AG20443 (cell line): ENCODE results near the gene NCAPD2.
"Not testable (repeated sequence)": the region's sequence is repeated elsewhere in the genome, so short reads cannot be mapped to it uniquely, and the experiment has no call there.

Experiments used
- DNase-seq: peaks from one replicate; pipeline ENCODE4 v3.0.0; 2012; ENCODE audit warnings: low spot score, mixed read lengths

NCAPD2 gene

DNA sequence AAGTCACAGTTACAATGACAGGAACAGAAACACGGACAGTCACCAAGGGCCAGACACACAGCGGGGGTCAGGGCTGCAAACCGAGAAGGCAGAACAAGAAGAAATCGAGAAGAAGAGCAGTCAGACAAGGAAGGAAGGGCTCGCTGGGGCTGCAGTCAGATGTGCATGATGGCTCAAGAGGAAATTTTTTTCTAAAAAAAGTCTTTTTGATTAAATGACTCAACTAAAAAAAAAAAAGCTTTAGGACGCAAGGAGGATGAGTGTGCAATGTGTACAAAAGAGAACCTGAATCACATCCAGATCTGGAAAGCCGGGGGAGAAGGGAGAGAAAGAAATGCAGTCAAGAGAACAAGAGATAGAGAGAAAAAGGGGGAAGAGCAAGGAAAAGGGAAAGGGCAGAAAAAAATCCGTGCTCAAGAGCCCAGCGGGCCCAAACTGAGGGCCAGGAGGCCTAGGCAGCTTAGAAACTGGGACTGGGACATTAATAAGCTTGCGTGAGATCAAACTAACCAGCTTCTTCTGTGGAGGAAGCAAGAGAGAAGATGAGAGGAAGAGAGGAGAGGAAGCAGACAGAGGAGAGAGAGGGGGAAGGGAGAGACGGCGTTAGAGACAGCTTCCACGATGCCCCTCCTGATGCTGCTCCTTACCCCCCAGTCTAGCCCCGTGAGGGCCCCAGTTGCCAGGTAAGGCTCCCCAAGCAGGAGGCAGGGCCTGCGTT is 55.2 kb downstream of the NCAPD2 start:
- peak; percentile 67 for DNase-seq

DNA sequence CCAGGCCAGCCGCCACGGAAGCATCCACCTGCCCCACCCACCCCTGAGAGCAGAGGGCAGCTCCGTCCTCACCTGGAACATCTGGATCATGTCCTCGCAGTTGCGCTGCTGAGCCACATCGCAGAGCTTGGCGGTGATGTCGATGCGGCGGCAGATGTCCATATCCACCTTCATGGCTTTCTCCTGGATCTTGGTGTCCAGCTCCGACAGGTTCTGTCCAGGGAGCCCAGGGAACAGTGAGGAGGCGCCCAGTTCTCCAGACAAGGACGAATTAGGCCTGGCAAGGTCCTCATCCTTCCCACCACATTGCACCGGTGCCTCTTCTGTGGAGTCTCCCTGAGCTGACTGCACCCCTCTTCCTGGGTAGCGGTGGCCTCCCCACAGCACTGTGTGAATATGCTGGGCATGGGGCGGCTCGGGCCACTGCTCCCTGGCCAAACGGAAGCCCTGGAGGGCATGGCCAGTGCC is 55.8 kb downstream of the NCAPD2 start:
- no peak for DNase-seq

DNA sequence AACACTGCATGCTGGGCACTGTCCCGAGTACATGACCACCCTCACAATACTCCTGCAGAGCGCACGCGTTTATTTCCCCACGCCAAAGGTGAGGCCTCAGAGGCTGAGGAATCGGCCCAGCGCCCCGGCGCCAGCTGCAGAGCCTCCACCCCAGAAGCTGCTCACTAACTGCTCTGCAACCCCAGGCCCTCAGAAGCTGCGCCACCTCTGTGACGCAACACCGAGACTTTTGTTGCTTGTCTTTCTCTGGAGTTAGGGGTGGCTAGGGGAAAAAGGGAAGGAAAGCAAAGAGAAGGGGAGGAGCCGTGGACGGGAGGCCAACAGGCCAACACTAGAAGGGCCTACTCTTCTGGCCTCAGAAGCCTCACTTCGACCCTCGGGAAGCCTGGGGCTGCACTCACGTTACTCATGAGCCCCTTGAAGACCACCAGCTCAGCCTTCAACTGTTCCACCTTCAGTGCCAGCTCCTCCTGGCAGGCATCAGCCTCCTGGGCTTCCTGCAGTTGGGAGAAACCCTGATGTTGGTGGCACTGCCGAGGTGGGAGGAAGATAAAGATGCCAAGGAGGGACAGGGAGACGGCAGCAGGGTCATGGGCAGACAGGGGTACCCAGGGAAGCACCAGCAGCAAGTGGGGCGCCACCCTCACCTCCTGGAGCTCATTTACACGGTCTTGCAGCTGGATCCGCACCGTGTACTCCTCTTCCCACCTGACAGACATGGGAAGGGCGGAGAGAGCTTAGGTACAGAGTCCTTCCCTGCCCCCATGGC is 56.6 kb downstream of the NCAPD2 start:
- DNase-seq = no peak

DNA sequence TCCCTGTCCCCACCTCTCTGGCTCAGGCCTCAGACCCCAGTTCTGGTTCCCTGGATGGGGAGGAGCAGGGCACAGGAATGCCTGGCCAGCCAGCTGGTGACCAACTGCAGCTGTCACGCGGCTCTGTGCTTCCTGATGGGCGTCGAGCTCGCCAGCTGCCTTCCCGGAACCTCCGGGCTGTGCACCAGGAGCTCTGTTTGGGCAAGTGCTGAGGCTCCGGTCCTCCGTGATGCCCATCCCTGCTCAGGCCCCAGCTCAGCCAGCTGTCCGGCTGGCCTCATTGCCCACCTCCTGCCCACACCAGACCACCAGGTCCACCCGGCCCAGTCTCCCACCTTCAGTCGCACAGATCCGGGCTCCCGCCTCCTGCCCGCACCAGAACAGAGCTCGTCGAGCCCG is 57.2 kb downstream of the NCAPD2 start:
- peak; percentile 65 for DNase-seq

DNA sequence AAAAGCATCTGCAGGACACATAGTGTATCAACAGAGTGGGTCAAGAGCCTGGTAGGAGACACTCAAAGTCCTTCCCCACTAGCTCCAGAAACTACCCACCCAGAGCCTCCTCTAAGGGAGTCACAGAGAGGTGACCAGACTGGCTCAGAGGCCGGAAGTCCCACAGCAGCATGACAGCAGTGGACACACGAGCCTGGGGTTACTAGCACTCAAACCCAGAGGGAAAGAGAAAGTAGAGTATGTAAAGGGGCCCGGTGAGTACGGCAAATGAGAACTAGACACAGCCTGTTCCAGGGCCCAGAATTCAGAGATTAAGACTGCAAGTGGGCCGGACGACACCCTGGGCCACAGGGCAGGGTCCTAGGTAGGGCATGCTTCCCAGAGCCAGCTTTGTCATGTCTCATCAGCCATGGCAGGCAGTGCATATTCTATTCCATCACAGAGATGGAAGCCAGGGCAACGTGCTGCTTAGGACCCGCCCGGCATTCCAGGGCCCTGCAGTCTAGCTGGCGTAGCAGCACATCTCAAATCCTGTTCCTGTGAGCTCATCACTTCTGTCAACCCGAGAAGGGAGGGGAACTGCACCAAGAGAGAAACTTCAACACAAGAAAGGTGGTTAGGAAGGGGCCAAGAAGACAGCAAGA is 57.7 kb downstream of the NCAPD2 start:
- DNase-seq = peak; percentile 74

DNA sequence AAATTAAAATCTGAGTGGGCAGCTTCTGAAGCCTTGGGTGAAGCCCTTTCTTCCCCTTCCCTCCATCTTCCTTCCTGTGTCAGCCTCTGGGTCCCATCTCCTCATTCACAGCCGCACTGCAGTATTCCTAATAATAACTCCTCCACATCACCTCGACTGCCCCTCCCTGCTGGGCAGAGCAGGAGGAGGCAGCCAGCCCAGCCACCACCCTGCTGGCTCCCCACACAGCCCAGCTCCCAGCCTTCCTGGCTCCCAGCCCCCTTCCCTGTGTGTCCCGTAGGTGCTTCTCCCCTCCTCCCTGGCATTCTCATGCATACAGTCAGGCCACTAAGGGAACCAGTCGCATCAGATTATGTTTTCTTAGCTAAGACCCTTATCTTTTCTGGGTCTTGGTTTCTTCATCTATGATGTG is 58.2 kb downstream of the NCAPD2 start:
- DNase-seq = no peak

DNA sequence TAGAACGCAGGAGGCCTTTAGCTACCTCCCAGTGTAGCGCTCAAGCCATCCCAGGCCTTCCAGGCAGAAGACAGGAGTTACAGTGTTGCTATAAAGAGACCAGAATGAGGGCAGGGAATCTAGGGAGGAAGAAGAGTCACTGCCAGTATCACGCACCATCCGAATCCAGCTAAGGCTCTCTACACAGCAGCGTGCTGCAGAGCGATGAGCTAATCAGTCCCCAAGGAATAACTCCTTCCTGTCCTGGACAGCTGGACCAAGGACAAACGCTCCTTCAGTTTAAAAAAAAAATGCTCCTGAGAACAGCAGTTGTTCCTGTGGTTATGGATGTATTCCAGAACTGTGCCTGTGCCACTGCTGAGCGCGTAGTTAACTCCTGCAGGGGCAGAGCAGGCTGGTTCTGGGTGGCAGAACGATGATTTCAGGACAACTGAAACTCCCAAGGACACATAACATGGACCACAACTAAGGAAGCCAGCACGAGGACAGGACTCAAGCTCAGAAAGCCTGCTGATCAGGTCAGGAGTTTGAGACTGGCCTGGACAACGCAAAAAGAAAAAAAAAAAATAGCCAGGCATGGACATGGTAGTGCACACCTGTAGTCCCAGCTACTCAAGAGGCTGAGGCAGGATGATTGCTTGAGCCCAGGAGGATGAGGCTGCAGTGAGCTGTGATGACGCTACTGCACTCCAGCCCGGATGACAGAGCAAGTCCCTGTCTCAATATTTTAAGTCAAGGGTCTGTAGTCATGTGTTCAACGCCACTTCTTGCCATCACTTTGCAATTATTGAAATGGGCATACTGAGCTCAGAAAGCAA is 59.4 kb downstream of the NCAPD2 start:
- peak; percentile 80 for DNase-seq

DNA sequence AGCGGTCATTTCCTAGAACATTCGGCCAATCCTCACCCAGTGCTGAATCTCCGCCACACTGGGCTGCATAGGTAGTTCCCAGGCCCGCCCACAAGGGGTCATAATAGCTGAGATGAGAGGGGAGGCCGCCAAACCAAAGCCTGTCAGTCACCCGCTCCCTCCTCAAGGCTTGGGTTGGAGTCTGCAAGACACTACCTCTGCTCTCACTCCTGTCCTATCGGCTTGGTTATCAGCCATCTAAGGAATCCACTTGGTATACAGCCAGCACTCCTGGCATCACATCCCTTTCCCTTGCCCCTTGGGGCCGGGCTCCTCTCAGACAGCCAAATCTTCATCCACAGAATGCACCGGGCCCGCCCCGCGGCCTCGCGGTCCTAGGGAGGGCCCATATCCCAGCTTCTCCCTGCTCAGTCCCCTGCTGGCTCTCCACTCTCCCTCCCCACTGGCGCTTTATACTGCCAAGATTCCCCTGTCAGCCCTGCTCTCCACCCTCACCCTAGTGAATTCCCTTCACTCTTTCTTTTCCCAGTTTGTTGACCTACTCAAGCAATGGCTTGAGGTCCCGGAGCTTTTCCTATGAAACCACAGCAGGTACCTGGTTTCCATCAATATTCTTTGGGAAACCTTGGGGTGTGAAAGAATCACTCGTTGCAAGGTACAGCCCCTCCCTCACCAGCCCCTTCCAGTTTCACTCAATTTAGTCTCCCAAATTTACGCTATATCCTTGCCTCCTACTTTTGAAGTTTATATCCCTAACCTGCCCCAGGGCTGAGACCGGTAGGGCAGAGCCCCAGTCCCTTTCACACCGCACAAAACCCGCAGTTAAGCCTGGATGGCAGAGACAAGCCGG is 60.5 kb downstream of the NCAPD2 start:
- DNase-seq = peak; percentile 67

DNA sequence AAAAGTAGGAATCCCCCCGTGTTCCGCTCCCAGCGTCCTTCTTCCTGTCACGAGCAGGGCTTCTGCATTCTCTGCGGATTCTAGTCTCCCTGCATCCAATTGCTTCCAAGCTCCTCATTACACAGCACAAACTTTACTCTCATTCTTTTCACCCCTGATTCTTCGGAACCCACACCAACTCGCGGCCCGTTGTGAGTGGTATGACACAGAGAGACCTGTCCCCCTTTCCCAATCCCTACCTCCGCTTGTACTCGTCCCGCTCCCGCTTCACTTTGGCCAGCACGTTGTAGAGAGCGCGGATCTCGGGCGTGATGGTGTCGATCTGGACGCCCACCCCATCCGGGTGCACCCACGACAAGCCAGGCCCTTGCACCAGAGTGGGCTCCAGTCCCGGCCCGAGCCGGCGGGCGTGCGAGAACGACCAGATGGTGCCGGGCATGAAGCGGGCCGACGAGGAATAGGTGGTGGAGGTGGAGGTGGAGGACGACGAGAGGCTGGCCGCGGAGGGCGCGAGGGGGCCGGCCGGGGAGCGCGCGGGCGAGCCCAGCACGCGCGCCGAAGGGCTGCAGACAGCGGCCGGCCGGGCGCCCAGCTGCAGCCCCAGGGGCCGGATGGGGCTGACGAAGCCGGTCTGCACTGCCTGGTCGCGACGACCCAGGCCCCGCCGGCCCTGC is 61.3 kb downstream of the NCAPD2 start:
- no peak for DNase-seq

DNA sequence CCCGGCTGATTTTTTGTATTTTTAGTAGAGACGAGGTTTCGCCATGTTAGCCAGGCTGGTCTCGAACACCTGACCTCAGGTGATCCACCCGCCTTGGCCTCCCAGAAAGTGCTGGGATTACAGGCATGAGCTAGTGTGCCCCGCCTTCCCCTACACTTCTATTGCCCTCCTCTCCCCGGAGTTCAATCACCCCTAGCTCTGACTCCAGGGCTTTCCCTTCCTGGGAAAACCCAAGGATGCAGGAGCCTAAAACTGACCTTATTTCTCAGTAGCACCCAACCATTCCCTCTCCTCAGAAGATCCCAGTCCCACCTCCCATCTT is 62.6 kb downstream of the NCAPD2 start:
- not testable (repeated sequence) for DNase-seq

DNA sequence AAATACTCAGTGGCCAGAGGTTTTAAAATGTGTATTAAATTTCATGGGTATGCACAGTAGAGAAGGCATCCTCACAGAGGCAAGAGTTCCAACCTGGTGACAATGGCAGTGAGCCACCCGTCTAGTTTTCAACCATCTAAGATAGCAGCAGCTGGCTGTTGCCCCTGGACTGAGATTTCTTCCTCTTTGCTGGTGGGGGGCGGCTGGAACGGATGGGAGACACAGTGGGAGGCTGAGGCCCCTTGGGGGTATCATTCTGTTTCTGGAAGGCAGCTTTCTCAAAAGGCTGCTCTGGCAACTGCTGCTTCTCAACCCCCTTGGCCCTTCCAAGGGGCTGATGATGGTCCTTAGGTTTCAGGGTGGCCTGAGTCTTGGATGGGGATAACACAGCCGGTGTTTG is 63.0 kb downstream of the NCAPD2 start:
- DNase-seq = no peak

DNA sequence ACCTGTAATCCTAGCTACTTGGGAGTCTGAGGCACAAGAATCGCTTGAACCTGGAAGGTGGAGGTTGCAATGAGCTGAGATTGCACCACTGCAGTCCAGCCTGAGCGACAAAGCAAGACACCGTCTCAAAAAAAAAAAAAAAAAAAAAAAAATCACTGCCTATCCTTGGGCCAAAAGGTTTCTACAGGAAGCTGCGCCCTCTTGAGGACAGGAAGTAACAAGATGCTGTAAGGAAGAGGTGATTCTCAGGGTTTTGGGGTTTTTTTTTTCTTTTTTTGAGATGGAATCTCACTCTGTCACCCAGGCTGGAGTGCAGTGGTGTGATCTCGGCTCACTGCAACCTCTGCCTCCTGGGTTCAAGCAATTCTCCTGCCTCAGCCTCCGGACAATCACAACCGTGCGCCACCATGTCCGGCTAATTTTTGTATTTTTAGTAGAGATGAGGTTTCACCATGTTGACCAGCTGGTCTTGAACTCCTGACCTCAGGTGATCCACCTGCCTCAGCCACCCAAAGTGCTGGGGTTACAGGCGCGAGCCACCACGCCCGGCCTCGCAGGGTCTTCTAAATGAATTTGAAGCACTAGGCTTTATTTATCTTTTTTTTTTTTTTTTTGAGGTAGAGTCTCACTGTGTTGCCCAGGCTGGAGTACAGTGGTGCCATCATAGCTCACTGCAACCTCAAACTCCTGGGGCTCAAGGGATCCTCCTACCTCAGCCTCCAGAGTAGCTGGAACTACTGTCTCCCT is 64.3 kb downstream of the NCAPD2 start:
- DNase-seq = peak; percentile 64

DNA sequence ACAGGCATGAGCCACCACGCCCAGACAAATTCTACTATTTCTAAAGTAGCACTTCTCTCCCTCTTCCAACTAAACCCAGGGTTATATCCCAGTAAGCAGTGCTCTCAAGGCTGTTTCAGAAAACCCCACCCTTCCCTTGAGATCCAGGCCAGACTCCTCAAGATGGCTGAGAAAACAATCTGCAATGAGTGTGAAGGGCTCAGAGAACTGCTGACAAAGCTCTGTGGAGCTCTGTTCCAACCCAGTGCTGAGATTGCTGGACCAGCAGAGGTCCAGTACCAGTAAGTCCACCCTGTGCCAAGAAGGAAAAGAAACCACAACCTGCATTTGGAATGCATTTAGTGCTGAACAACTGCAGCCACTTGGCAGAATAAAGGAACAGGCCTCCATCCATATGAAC is 65.6 kb downstream of the NCAPD2 start:
- no peak for DNase-seq

DNA sequence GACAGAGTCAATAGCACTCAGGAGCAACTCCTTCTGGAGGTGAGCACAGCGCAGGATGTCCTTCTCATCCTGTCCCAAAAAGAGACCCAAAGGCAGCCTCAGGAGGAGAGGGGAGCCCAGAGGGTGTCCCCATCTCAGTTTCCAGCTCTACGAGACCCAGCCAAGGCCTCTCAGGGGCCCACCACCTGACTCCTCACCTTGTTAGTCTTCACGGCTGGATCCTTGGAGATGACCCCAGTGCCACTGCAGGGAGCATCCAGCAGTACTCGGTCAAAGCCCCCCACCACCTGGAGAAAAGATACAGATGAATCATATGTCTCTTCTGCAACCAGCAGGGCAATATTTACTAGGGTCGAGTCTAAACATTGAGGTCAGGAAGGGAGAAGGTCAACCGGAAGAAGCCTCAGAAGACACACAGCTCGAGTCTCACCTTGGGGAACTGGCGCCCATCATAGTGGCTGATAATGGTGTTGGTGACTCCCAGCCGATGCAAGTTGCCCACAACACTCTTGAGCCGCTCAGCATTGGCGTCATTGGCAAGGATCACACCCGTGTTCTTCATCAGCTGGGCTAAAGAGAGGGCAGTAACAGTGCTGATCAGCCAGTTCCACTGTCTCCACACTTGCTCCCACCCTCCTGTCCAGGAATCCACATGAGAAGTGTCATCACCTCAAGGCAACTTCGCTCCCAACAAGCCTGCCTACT is 66.8 kb downstream of the NCAPD2 start:
- DNase-seq = no peak

DNA sequence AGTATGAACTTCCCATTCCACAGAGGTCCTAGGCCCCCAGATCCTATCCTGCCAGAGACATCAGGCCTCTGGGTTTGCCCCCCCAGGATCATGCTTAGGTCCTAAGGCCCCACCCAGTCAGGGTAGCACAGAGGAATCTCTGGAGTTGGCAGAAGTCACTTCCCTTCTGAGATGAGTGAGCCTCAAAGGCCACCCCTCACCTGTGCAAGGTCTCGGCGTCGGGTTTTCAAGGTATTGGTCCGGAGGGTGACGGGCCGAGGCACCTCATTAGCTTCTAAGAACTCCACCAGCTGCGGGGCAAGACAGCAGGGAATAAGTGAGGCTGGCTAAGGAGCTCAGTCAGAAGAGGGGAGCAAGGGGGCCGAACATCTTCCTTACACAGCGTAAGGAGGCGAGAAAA is 69.0 kb downstream of the NCAPD2 start:
- DNase-seq = no peak

DNA sequence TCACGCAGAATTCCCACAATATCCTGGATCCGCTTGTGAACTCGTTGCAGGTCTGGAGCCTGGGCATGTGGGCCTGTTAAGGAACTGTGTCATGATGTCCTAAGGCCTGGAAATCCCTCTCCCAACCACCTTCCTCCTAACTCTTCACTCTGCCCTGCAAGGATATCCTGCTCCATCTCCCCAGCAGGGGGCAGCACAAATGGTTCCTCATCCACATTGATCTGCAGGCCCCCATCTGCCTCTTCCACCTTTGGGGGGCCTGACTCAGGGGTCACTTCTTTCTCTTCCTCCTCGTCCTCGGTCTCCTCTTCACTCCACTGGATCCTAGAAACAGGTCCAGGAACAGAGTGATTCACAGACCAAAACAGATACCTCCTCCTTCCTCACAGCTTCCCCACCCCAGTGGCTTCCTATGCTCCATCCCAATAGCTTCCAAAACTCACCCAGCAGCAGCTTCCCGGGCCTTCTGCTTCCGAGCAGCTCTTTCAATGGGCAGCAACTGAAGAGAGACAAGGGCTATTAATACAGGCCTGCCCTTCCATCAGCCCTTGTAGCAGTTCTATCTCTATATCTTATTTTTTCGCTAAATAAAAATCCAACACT is 69.6 kb downstream of the NCAPD2 start:
- peak; percentile 74 for DNase-seq

DNA sequence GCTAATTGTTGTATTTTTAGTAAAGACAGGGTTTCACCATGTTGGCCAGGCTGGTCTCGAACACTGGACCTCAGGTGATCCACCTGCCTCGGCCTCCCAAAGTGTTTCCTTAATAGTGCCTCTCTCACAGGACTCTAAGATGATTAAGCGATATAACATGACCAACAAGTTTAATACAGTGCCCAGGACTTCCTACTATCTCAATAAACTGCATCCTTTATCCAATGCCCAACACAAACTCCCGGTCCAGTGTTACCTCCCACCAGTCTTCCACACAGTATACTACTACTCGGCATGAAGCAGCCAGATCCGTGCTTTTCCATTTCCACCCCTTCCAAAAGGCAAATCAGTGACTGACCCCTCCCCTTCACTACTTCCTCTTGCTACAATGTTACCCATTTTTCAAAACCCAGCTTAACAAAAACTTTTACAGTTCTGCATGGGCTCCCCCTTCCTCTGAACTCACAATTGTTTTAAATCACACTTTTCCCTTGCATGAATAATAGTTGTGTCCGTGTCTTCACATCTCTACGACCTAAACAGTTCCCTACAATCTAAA is 73.3 kb downstream of the NCAPD2 start:
- no peak for DNase-seq

DNA sequence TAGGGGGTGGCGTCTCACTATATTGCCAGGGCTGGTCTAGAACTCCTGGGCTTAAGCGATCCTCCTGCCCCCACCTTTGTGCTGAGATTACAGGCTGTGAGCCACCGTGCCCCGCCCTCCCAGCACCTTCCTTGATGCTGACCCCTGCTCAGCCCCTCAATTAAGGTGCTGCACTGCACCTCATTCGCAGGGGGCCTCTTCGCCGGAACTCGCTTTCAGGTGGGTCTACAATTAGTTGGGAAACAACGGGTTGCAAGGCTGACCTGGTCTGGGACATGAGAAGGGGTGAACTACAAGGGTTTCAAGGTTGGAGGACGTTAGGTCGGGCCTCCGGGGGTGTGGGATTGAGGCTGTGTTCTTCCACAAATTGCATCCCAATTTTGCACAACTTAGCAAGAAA is 75.4 kb downstream of the NCAPD2 start:
- DNase-seq = no peak

DNA sequence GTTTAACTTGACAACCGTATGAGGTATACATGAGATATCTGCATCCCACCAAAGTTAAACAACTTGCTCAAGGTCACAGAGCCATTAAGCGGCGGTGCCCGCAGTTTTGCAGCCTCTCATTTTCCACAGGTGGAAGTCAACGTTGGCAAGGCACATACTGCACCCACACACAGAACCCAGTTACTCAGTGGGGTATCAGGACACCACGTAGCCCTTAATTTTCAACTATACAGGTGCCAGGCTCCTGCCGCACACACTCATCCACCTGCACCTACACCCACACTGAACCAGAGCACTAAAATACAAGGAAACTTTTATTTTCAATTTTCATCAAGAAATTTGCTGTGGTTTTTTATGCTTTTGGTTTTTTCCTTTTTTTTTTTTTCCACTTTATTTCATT is 75.9 kb downstream of the NCAPD2 start:
- DNase-seq = no peak
